ENCODE data around the gene TLE4. TPM values are rescaled to one million over a fixed set of nuclear protein-coding genes. Genes with fewer than 3 reads are reported as not detected.

The TLE4 gene
- total RNA-seq, 8 experiments from 2014 or later, result 30.1 to 93.9 (median 56.2) TPM

GRCh38 chr9:79562749-79563386 is 8.9 kb upstream of the TLE4 start:
- no peak for ATAC-seq (replicated peaks in 6 of 8)
- H3K4me1 ChIP-seq (replicated peaks in 1 of 2), result peaks cover 2 to 13% of the 10 kb centered on the region in 2 donors
- no peak overlapping the region for H3K27ac ChIP-seq
- H3K4me3 ChIP-seq, result no peak overlapping the region
- 25 to 100% (median 86%) methylated on average over 1 to 5 of the region's 5 CpGs; no CpG with 5 or more reads in 1 of the 10 experiments for WGBS, 10 experiments
- in situ Hi-C loops (cut with MboI; ENCODE audit: low pct_unique_long_range_greater_than_20kb in 2 of 9, low sequenced_read_pairs in 9 of 9, unreplicated experiment in 9 of 9), result loop anchor here in 3 of 9 experiments (25.0 kb wide), 2 partner anchors 426 to 951 kb away; no protein-coding TSS in a partner anchor

- WGBS, 10 experiments, result 25 to 94% (median 58%) methylated on average over 1 to 2 of the region's 2 CpGs; no CpG with 5 or more reads in 1 of the 10 experiments
- Histone ChIP-seq H3K4me1 (replicated peaks in 1 of 2) (peaks cover 2 to 10% of the 10 kb centered on the region in 2 donors), H3K4me3 (no peak overlapping the region), H3K27ac (no peak overlapping the region)
- in situ Hi-C loops (cut with MboI; ENCODE audit: low pct_unique_long_range_greater_than_20kb in 2 of 9, low sequenced_read_pairs in 9 of 9, unreplicated experiment in 9 of 9), result loop anchor here in 3 of 9 experiments (25.0 kb wide), 2 partner anchors 427 to 952 kb away; no protein-coding TSS in a partner anchor
- ATAC-seq (replicated peaks in 6 of 8), result peak in 3 of 8 experiments; percentile 62 to 68 (median 67)
Observed at GRCh38 chr9:79564105-79564504, 7.7 kb upstream of the TLE4 start.

- 20 to 93% (median 65%) methylated on average over 1 to 2 of the region's 2 CpGs; no CpG with 5 or more reads in 4 of the 10 experiments for WGBS, 10 experiments
- Histone ChIP-seq H3K4me3 (no peak overlapping the region), H3K27ac (no peak overlapping the region), H3K4me1 (replicated peaks in 1 of 2) (peaks cover 0 to 5% of the 10 kb centered on the region in 2 donors)
- no peak for ATAC-seq (replicated peaks in 6 of 8)
- in situ Hi-C loops (cut with MboI; ENCODE audit: low pct_unique_long_range_greater_than_20kb in 2 of 9, low sequenced_read_pairs in 9 of 9, unreplicated experiment in 9 of 9), result loop anchor here in 3 of 9 experiments (25.0 kb wide), 2 partner anchors 428 to 953 kb away; no protein-coding TSS in a partner anchor
Observed at GRCh38 chr9:79565245-79565644, 6.5 kb upstream of the TLE4 start.

- ATAC-seq (replicated peaks in 6 of 8), result no peak
- Histone ChIP-seq H3K4me3 (no peak overlapping the region), H3K4me1 (replicated peaks in 1 of 2) (peaks cover 0 to 5% of the 10 kb centered on the region in 2 donors), H3K27ac (no peak overlapping the region)
- in situ Hi-C loops (cut with MboI; ENCODE audit: low pct_unique_long_range_greater_than_20kb in 2 of 9, low sequenced_read_pairs in 9 of 9, unreplicated experiment in 9 of 9), result loop anchor here in 3 of 9 experiments (25.0 kb wide), 2 partner anchors 430 to 955 kb away; no protein-coding TSS in a partner anchor
- 43 to 100% (median 85%) methylated on average over 1 to 2 of the region's 2 CpGs; no CpG with 5 or more reads in 3 of the 10 experiments for WGBS, 10 experiments
Observed at GRCh38 chr9:79567671-79568098, 4.1 kb upstream of the TLE4 start.

- Histone ChIP-seq H3K4me3 (no peak overlapping the region), H3K27ac (no peak overlapping the region), H3K4me1 (replicated peaks in 1 of 2) (peaks cover 0 to 5% of the 10 kb centered on the region in 2 donors)
- no peak for ATAC-seq (replicated peaks in 6 of 8)
- in situ Hi-C loops (cut with MboI; ENCODE audit: low pct_unique_long_range_greater_than_20kb in 2 of 9, low sequenced_read_pairs in 9 of 9, unreplicated experiment in 9 of 9), result loop anchor here in 3 of 9 experiments (25.0 kb wide), 2 partner anchors 431 to 956 kb away; no protein-coding TSS in a partner anchor
- WGBS, 10 experiments, result 79 to 100% (median 92%) methylated on average over 1 to 7 of the region's 7 CpGs
Observed at GRCh38 chr9:79568337-79569101, 3.2 kb upstream of the TLE4 start.

GRCh38 chr9:79569814-79570447 is 1.8 kb upstream of the TLE4 start:
- in situ Hi-C loops (cut with MboI; ENCODE audit: low pct_unique_long_range_greater_than_20kb in 2 of 9, low sequenced_read_pairs in 9 of 9, unreplicated experiment in 9 of 9), result loop anchor here in 3 of 9 experiments (25.0 kb wide), 2 partner anchors 433 to 958 kb away; no protein-coding TSS in a partner anchor
- 2 to 49% (median 19%) methylated on average over 4 to 12 of the region's 18 CpGs; no CpG with 5 or more reads in 1 of the 10 experiments for WGBS, 10 experiments
- H3K4me3 ChIP-seq, result peak overlapping the region; percentile 40 to 72 (median 48)
- no peak for ATAC-seq (replicated peaks in 6 of 8)
- peak overlapping the region; percentile 40 to 57 for H3K27ac ChIP-seq
- peaks cover 0 to 5% of the 10 kb centered on the region in 2 donors for H3K4me1 ChIP-seq (replicated peaks in 1 of 2)

GRCh38 chr9:79570448-79571308 is 1.1 kb upstream of the TLE4 start:
- 0 to 20% (median 0%) methylated on average over 1 to 2 of the region's 69 CpGs; no CpG with 5 or more reads in 5 of the 10 experiments for WGBS, 10 experiments
- Histone ChIP-seq H3K4me3 (peak overlapping the region; percentile 40 to 72 (median 48)), H3K4me1 (replicated peaks in 1 of 2) (peaks cover 0 to 5% of the 10 kb centered on the region in 2 donors), H3K27ac (peak overlapping the region; percentile 40 to 57)
- in situ Hi-C loops (cut with MboI; ENCODE audit: low pct_unique_long_range_greater_than_20kb in 2 of 9, low sequenced_read_pairs in 9 of 9, unreplicated experiment in 9 of 9), result loop anchor here in 3 of 9 experiments (25.0 kb wide), 2 partner anchors 433 to 958 kb away; no protein-coding TSS in a partner anchor
- ATAC-seq (replicated peaks in 6 of 8), result peak in 6 of 8 experiments; percentile 0 to 25 (median 12)

- in situ Hi-C loops (cut with MboI; ENCODE audit: low pct_unique_long_range_greater_than_20kb in 2 of 9, low sequenced_read_pairs in 9 of 9, unreplicated experiment in 9 of 9), result loop anchor here in 3 of 9 experiments (25.0 kb wide), 2 partner anchors 435 to 960 kb away; no protein-coding TSS in a partner anchor
- Histone ChIP-seq H3K27ac (peak overlapping the region; percentile 78 to 93), H3K4me3 (peak overlapping the region; percentile 59 to 95 (median 91)), H3K4me1 (replicated peaks in 1 of 2) (peaks cover 5 to 8% of the 10 kb centered on the region in 2 donors)
- 0 to 11% (median 1%) methylated on average over 1 to 27 of the region's 48 CpGs for WGBS, 10 experiments
- peak in 7 of 8 experiments; percentile 0 to 7 (median 1) for ATAC-seq (replicated peaks in 6 of 8)
Observed at GRCh38 chr9:79572032-79572607, 355 bp downstream of the TLE4 start.

GRCh38 chr9:79572608-79573411 is 1.0 kb downstream of the TLE4 start:
- in situ Hi-C loops (cut with MboI; ENCODE audit: low pct_unique_long_range_greater_than_20kb in 2 of 9, low sequenced_read_pairs in 9 of 9, unreplicated experiment in 9 of 9), result loop anchor here in 3 of 9 experiments (25.0 kb wide), 2 partner anchors 436 to 961 kb away; no protein-coding TSS in a partner anchor
- H3K27ac ChIP-seq, result peak overlapping the region; percentile 78 to 93
- ATAC-seq (replicated peaks in 6 of 8), result peak in 4 of 8 experiments; percentile 0 to 1 (median 0)
- 0% methylated on average over 4 of the region's 115 CpGs; no CpG with 5 or more reads in 9 of the 10 experiments for WGBS, 10 experiments
- H3K4me3 ChIP-seq, result peak overlapping the region; percentile 59 to 95 (median 91)
- peaks cover 12 to 14% of the 10 kb centered on the region in 2 donors for H3K4me1 ChIP-seq (replicated peaks in 1 of 2)

GRCh38 chr9:79573412-79573923 is 1.7 kb downstream of the TLE4 start:
- no peak for ATAC-seq (replicated peaks in 6 of 8)
- peak overlapping the region; percentile 78 to 93 for H3K27ac ChIP-seq
- peak overlapping the region; percentile 59 to 95 (median 91) for H3K4me3 ChIP-seq
- H3K4me1 ChIP-seq (replicated peaks in 1 of 2), result peaks cover 19 to 20% of the 10 kb centered on the region in 2 donors
- in situ Hi-C loops (cut with MboI; ENCODE audit: low pct_unique_long_range_greater_than_20kb in 2 of 9, low sequenced_read_pairs in 9 of 9, unreplicated experiment in 9 of 9), result loop anchor here in 3 of 9 experiments (25.0 kb wide), 2 partner anchors 436 to 961 kb away; no protein-coding TSS in a partner anchor
- 0 to 2% (median 0%) methylated on average over 4 to 10 of the region's 29 CpGs; no CpG with 5 or more reads in 2 of the 10 experiments for WGBS, 10 experiments
